HepG2 (cell line): Measurements from ENCODE around the gene PITHD1. TPM values are rescaled to one million over a fixed set of nuclear protein-coding genes. Genes with fewer than 3 reads are reported as not detected.

Source experiments
- CHD4 ChIP-seq: fragments of 200-600 bp; sonication (generic); IDR thresholded peaks from 2 replicates; pipeline ENCODE4 v1.7.0; 2017; ENCODE audit warnings: mild to moderate bottlenecking, low read length, borderline replicate concordance
- ESRRA ChIP-seq: sonication (generic); formaldehyde crosslinking; IDR thresholded peaks from 2 replicates; pipeline ENCODE4 v1.5.1; 2020; ENCODE audit warnings: mild to moderate bottlenecking, low read depth, missing genetic modification reagents
- KDM6A ChIP-seq: IDR thresholded peaks from 2 replicates; pipeline ENCODE4 v1.6.1; 2016; ENCODE audit warnings: low read depth
- ONECUT2 ChIP-seq: sonication (generic); formaldehyde crosslinking; IDR thresholded peaks from 2 replicates; pipeline ENCODE4 v1.4.0; 2020; ENCODE audit warnings: missing genetic modification reagents
- PPARG ChIP-seq: conservative IDR thresholded peaks from 2 replicates; pipeline ENCODE4 v1.6.1; 2016; ENCODE audit warnings: missing biosample characterization, missing genetic modification reagents
- SRSF4 ChIP-seq: fragments of 200-400 bp; formaldehyde crosslinking; IDR thresholded peaks from one replicate; pipeline ENCODE4 v1.6.1; 2018; ENCODE audit warnings: mild to moderate bottlenecking, low read depth, low read length, moderate library complexity; ENCODE audit not compliant: poor library complexity, severe bottlenecking
- STAG1 ChIP-seq: sonication (generic); formaldehyde crosslinking; IDR thresholded peaks from 2 replicates; pipeline ENCODE4 v1.4.0; 2020; ENCODE audit warnings: missing genetic modification reagents
- STAT5B ChIP-seq: sonication (generic); formaldehyde crosslinking; IDR thresholded peaks from 2 replicates; pipeline ENCODE4 v1.4.0; 2020; ENCODE audit warnings: missing genetic modification reagents
- TARDBP ChIP-seq: sonication (generic); formaldehyde crosslinking; IDR thresholded peaks from 2 replicates; pipeline ENCODE4 v1.8.0; 2022; ENCODE audit warnings: mild to moderate bottlenecking, missing genetic modification reagents
- ZNF282 ChIP-seq: fragments of 450-650 bp; IDR thresholded peaks from 2 replicates; pipeline ENCODE4 v1.6.1; 2018; ENCODE audit not compliant: partially characterized antibody
- ZNF430 ChIP-seq: sonication (generic); formaldehyde crosslinking; IDR thresholded peaks from 2 replicates; pipeline ENCODE4 v1.9.0; 2021; ENCODE audit warnings: mild to moderate bottlenecking, missing genetic modification reagents
- polyA plus RNA-seq, 8 experiments: library from polyadenylated mRNA; depleted of rRNA in 3 of 8; stranded (reverse) in 7 of 8; unstranded in 1 of 8; fragments of >200 nt; fragmentation: Illumina TruSeq in 4 of 8; extraction: Trizol in 4 of 8; gene quantifications; 2 replicates each; pipeline versions ENCODE4 v1.2.1 to v1.2.3, GENCODE V29; 2011 to 2016; ENCODE audit warnings: low read depth in 4 of 8, missing spikeins in 1 of 8, mixed read lengths in 1 of 8; ENCODE audit not compliant: insufficient read depth in 1 of 8
- total RNA-seq, 5 experiments: library from RNA; depleted of rRNA; stranded (reverse); fragments of >200 nt; fragmentation: Illumina TruSeq; extraction: Trizol; gene quantifications; 2 replicates each; pipeline ENCODE4 v1.2.3, GENCODE V29; 2016; ENCODE audit warnings: low read depth in 1 of 5
- TF ChIP-seq, protein P1 (sequence below): sonication (generic); formaldehyde crosslinking; IDR thresholded peaks from 2 replicates; pipeline ENCODE4 v1.5.1; 2020; ENCODE audit warnings: missing genetic modification reagents, mild to moderate bottlenecking, borderline replicate concordance
- TF ChIP-seq, protein P2 (sequence below): sonication (generic); formaldehyde crosslinking; IDR thresholded peaks from 2 replicates; pipeline ENCODE4 v1.5.0; 2020; ENCODE audit warnings: mild to moderate bottlenecking, missing genetic modification reagents, borderline replicate concordance
- TF ChIP-seq, protein P3 (sequence below): sonication (generic); formaldehyde crosslinking; IDR thresholded peaks from 2 replicates; pipeline ENCODE4 v1.4.0; 2020; ENCODE audit warnings: mild to moderate bottlenecking, missing genetic modification reagents, borderline replicate concordance
- TF ChIP-seq, protein P4 (sequence below): sonication (generic); formaldehyde crosslinking; IDR thresholded peaks from 2 replicates; pipeline ENCODE4 v1.8.1; 2022; ENCODE audit warnings: low read depth, mild to moderate bottlenecking, missing genetic modification reagents

PITHD1 gene
- total and polyA plus RNA-seq, 2 of the 13 experiments (the other 11 are each of a cell fraction or from before 2014, with no cell fraction given) = 28.0 to 37.3 TPM

DNA sequence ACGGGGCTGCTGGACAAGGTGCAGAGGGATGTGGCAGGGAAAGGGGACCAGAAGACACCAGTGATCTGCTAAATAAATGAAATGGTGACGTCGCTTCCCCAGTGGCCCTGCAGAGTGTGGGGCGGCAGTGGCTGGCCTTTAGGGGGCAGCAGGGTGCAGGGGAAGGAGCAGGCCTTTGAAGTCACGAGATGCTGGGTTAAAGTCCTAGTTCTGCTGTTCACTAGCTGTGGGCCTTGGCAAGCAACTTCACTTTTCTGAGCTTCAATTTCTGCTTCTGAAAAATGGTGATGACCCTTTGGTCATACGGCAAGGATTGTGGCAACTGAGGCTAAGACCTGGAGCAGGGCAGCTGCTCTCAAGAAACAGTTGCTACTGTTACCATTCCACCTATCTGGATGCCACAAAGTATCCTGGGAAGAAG, 31.5 kb downstream of the PITHD1 start (continued):
- TF ChIP-seq, protein P1, sequence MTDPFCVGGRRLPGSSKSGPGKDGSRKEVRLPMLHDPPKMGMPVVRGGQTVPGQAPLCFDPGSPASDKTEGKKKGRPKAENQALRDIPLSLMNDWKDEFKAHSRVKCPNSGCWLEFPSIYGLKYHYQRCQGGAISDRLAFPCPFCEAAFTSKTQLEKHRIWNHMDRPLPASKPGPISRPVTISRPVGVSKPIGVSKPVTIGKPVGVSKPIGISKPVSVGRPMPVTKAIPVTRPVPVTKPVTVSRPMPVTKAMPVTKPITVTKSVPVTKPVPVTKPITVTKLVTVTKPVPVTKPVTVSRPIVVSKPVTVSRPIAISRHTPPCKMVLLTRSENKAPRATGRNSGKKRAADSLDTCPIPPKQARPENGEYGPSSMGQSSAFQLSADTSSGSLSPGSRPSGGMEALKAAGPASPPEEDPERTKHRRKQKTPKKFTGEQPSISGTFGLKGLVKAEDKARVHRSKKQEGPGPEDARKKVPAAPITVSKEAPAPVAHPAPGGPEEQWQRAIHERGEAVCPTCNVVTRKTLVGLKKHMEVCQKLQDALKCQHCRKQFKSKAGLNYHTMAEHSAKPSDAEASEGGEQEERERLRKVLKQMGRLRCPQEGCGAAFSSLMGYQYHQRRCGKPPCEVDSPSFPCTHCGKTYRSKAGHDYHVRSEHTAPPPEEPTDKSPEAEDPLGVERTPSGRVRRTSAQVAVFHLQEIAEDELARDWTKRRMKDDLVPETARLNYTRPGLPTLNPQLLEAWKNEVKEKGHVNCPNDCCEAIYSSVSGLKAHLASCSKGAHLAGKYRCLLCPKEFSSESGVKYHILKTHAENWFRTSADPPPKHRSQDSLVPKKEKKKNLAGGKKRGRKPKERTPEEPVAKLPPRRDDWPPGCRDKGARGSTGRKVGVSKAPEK = no peak
- TF ChIP-seq PPARG (peak; percentile 12; the same call in 1 of the 2 replicates), ZNF430 (CRISPR knock-in tag) (no peak), STAT5B (CRISPR knock-in tag) (no peak), KDM6A (CRISPR knock-in tag) (no peak), ONECUT2 (CRISPR knock-in tag) (no peak), ESRRA (CRISPR knock-in tag) (no peak), SRSF4 (no peak), STAG1 (CRISPR knock-in tag) (peak; percentile 81), ZNF282 (no peak), TARDBP (CRISPR knock-in tag) (no peak), CHD4 (no peak)
- TF ChIP-seq, protein P2, sequence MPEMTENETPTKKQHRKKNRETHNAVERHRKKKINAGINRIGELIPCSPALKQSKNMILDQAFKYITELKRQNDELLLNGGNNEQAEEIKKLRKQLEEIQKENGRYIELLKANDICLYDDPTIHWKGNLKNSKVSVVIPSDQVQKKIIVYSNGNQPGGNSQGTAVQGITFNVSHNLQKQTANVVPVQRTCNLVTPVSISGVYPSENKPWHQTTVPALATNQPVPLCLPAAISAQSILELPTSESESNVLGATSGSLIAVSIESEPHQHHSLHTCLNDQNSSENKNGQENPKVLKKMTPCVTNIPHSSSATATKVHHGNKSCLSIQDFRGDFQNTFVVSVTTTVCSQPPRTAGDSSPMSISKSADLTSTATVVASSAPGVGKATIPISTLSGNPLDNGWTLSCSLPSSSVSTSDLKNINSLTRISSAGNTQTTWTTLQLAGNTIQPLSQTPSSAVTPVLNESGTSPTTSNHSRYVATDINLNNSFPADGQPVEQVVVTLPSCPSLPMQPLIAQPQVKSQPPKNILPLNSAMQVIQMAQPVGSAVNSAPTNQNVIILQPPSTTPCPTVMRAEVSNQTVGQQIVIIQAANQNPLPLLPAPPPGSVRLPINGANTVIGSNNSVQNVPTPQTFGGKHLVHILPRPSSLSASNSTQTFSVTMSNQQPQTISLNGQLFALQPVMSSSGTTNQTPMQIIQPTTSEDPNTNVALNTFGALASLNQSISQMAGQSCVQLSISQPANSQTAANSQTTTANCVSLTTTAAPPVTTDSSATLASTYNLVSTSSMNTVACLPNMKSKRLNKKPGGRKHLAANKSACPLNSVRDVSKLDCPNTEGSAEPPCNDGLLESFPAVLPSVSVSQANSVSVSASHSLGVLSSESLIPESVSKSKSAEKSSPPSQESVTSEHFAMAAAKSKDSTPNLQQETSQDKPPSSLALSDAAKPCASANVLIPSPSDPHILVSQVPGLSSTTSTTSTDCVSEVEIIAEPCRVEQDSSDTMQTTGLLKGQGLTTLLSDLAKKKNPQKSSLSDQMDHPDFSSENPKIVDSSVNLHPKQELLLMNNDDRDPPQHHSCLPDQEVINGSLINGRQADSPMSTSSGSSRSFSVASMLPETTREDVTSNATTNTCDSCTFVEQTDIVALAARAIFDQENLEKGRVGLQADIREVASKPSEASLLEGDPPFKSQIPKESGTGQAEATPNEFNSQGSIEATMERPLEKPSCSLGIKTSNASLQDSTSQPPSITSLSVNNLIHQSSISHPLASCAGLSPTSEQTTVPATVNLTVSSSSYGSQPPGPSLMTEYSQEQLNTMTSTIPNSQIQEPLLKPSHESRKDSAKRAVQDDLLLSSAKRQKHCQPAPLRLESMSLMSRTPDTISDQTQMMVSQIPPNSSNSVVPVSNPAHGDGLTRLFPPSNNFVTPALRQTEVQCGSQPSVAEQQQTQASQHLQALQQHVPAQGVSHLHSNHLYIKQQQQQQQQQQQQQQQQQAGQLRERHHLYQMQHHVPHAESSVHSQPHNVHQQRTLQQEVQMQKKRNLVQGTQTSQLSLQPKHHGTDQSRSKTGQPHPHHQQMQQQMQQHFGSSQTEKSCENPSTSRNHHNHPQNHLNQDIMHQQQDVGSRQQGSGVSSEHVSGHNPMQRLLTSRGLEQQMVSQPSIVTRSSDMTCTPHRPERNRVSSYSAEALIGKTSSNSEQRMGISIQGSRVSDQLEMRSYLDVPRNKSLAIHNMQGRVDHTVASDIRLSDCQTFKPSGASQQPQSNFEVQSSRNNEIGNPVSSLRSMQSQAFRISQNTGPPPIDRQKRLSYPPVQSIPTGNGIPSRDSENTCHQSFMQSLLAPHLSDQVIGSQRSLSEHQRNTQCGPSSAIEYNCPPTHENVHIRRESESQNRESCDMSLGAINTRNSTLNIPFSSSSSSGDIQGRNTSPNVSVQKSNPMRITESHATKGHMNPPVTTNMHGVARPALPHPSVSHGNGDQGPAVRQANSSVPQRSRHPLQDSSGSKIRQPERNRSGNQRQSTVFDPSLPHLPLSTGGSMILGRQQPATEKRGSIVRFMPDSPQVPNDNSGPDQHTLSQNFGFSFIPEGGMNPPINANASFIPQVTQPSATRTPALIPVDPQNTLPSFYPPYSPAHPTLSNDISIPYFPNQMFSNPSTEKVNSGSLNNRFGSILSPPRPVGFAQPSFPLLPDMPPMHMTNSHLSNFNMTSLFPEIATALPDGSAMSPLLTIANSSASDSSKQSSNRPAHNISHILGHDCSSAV = no peak
- TF ChIP-seq, protein P3, sequence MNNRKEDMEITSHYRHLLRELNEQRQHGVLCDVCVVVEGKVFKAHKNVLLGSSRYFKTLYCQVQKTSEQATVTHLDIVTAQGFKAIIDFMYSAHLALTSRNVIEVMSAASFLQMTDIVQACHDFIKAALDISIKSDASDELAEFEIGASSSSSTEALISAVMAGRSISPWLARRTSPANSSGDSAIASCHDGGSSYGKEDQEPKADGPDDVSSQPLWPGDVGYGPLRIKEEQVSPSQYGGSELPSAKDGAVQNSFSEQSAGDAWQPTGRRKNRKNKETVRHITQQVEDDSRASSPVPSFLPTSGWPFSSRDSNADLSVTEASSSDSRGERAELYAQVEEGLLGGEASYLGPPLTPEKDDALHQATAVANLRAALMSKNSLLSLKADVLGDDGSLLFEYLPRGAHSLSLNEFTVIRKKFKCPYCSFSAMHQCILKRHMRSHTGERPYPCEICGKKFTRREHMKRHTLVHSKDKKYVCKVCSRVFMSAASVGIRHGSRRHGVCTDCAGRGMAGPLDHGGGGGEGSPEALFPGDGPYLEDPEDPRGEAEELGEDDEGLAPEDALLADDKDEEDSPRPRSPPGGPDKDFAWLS (CRISPR knock-in tag) = no peak
- TF ChIP-seq, protein P4, sequence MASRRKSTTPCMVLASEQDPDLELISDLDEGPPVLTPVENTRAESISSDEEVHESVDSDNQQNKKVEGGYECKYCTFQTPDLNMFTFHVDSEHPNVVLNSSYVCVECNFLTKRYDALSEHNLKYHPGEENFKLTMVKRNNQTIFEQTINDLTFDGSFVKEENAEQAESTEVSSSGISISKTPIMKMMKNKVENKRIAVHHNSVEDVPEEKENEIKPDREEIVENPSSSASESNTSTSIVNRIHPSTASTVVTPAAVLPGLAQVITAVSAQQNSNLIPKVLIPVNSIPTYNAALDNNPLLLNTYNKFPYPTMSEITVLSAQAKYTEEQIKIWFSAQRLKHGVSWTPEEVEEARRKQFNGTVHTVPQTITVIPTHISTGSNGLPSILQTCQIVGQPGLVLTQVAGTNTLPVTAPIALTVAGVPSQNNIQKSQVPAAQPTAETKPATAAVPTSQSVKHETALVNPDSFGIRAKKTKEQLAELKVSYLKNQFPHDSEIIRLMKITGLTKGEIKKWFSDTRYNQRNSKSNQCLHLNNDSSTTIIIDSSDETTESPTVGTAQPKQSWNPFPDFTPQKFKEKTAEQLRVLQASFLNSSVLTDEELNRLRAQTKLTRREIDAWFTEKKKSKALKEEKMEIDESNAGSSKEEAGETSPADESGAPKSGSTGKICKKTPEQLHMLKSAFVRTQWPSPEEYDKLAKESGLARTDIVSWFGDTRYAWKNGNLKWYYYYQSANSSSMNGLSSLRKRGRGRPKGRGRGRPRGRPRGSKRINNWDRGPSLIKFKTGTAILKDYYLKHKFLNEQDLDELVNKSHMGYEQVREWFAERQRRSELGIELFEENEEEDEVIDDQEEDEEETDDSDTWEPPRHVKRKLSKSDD (CRISPR knock-in tag) = no peak
